A549 (cell line): ENCODE data around the gene GAL3ST3. TPM values are rescaled to one million over a fixed set of nuclear protein-coding genes. Genes with fewer than 3 reads are reported as not detected.

ENCODE experiments used
- ATAC-seq, 2 experiments: fragments of 200-7000 bp in 1 of 2; fragments of >200 bp in 1 of 2; cut with Nextera tagmentation in 1 of 2; cut with Tn5 transposase in 1 of 2; 3 replicates each; pipeline versions ENCODE4 v1.8.0 to v1.9.1; 2018 to 2020; ENCODE audit warnings: mild to moderate bottlenecking in 1 of 2, moderate library complexity in 1 of 2
- CTCF ChIA-PET: fragments of 300-600 bp; sonication (Branson Sonifier 250); formaldehyde crosslinking; extraction: SDS; loops from one replicate; lab custom pipeline; 2021; ENCODE audit warnings: antibody characterized with exemption, inconsistent platforms; lab: Yijun Ruan, JAX
- POLR2A ChIA-PET: fragments of 350-600 bp; formaldehyde crosslinking; extraction: SDS; loops from one replicate; lab custom pipeline; 2021; ENCODE audit warnings: antibody characterized with exemption, inconsistent platforms; lab: Yijun Ruan, JAX
- DNase-seq, 2 experiments: peaks; one replicate each; pipeline versions ENCODE4 v3.0.0 to v3.0.0-alpha.2; 2011 to 2016; ENCODE audit warnings: low read depth in 1 of 2, low spot score in 1 of 2
- FAIRE-seq: peaks from 2 replicates; lab custom pipeline; 2011; peaks lifted over from hg19 to GRCh38; lab: Jason Lieb, UNC
- H3K27ac ChIP-seq, 2 experiments: fragments of >200 bp; sonication (Bioruptor Twin); formaldehyde crosslinking; 3 replicates each; pipeline ENCODE4 v1.5.1; 2016 to 2017
- H3K4me1 ChIP-seq: fragments of >200 bp; sonication (Bioruptor Twin); formaldehyde crosslinking; 3 replicates; pipeline ENCODE4 v1.6.1; 2016
- H3K4me2 ChIP-seq: fragments of >200 bp; sonication (Bioruptor Twin); formaldehyde crosslinking; 3 replicates; pipeline ENCODE4 v1.6.1; 2016
- H3K4me3 ChIP-seq: fragments of >200 bp; sonication (Bioruptor Twin); formaldehyde crosslinking; 3 replicates; pipeline ENCODE4 v1.5.1; 2016
- H3K9me3 ChIP-seq: fragments of >200 bp; sonication (Bioruptor Twin); formaldehyde crosslinking; 3 replicates; pipeline ENCODE4 v1.6.1; 2016
- BCL3 ChIP-seq: fragments of >200 bp; sonication (Bioruptor Twin); formaldehyde crosslinking; IDR thresholded peaks from 3 replicates; pipeline ENCODE4 v1.6.1; 2016
- BHLHE40 ChIP-seq: IDR thresholded peaks from 2 replicates; pipeline ENCODE4 v1.6.1; 2012; ENCODE audit warnings: low read depth, low read length, inconsistent platforms
- CEBPB ChIP-seq, 2 experiments: fragments of >200 bp in 1 of 2; sonication (Bioruptor Twin) in 1 of 2; formaldehyde crosslinking in 1 of 2; IDR thresholded peaks; 2 replicates each; pipeline ENCODE4 v1.6.1; 2012 to 2016
- CHD4 ChIP-seq: fragments of 200-600 bp; sonication (generic); IDR thresholded peaks from 2 replicates; pipeline ENCODE4 v1.6.1; 2016; ENCODE audit warnings: antibody characterized with exemption, mild to moderate bottlenecking, borderline replicate concordance
- ESRRA ChIP-seq: fragments of 150-350 bp; IDR thresholded peaks from 2 replicates; pipeline ENCODE4 v1.6.1; 2014; ENCODE audit warnings: mild to moderate bottlenecking, low read length, borderline replicate concordance
- FOSL2 ChIP-seq, 2 experiments: fragments of 450-650 bp in 1 of 2; fragments of >200 bp in 1 of 2; sonication (Bioruptor Twin) in 1 of 2; formaldehyde crosslinking; IDR thresholded peaks; 2 replicates each; pipeline versions ENCODE4 v1.5.0 to v1.6.1; 2016 to 2020; ENCODE audit warnings: mild to moderate bottlenecking in 1 of 2, moderate library complexity in 1 of 2
- FOXS1 ChIP-seq: fragments of 250-450 bp; sonication (Bioruptor Pico); IDR thresholded peaks from 2 replicates; pipeline ENCODE4 v1.5.0; 2020; ENCODE audit warnings: mild to moderate bottlenecking, moderate library complexity
- GATA3 ChIP-seq: IDR thresholded peaks from 2 replicates; pipeline ENCODE4 v1.6.1; 2012; ENCODE audit warnings: borderline replicate concordance
- HES2 ChIP-seq: fragments of >200 bp; sonication (Bioruptor Twin); formaldehyde crosslinking; IDR thresholded peaks from 2 replicates; pipeline ENCODE4 v1.6.1; 2016
- HEYL ChIP-seq: fragments of 250-450 bp; sonication (Bioruptor Pico); IDR thresholded peaks from 2 replicates; pipeline ENCODE4 v1.8.0; 2021; ENCODE audit warnings: mild to moderate bottlenecking, moderate library complexity
- HOXB13 ChIP-seq: fragments of 250-450 bp; sonication (Bioruptor Pico); IDR thresholded peaks from 2 replicates; pipeline ENCODE4 v1.5.0; 2020; ENCODE audit warnings: low read depth, mild to moderate bottlenecking, moderate library complexity
- HOXB5 ChIP-seq: fragments of 250-450 bp; sonication (Bioruptor Pico); IDR thresholded peaks from 2 replicates; pipeline ENCODE4 v1.5.0; 2020; ENCODE audit warnings: mild to moderate bottlenecking, moderate library complexity
- JUN ChIP-seq, 2 experiments: fragments of >200 bp; sonication (Bioruptor Twin); formaldehyde crosslinking; IDR thresholded peaks; 2 replicates in 1 of 2; 3 replicates in 1 of 2; pipeline ENCODE4 v1.6.1; 2016 to 2017
- JUNB ChIP-seq: fragments of >200 bp; sonication (Bioruptor Twin); formaldehyde crosslinking; IDR thresholded peaks from 2 replicates; pipeline ENCODE4 v1.6.1; 2016
- MAZ ChIP-seq: fragments of 150-350 bp; IDR thresholded peaks from 2 replicates; pipeline ENCODE4 v1.6.1; 2014; ENCODE audit warnings: antibody characterized with exemption, low read depth, low read length, borderline replicate concordance
- MYC ChIP-seq: IDR thresholded peaks from 2 replicates; pipeline ENCODE4 v1.6.1; 2012; ENCODE audit warnings: mild to moderate bottlenecking, inconsistent platforms, low read length, improper control_type of control experiment, borderline replicate concordance
- NPAS2 ChIP-seq: fragments of 250-450 bp; sonication (Bioruptor Pico); IDR thresholded peaks from 2 replicates; pipeline ENCODE4 v1.8.0; 2022; ENCODE audit warnings: mild to moderate bottlenecking, moderate library complexity, borderline replicate concordance
- PHF8 ChIP-seq: fragments of 200-600 bp; sonication (generic); IDR thresholded peaks from 2 replicates; pipeline ENCODE4 v1.6.1; 2016; ENCODE audit warnings: low read depth, mild to moderate bottlenecking, antibody characterized with exemption, moderate library complexity, borderline replicate concordance
- POLR2A ChIP-seq: IDR thresholded peaks from 2 replicates; pipeline ENCODE4 v1.6.1; 2012; ENCODE audit warnings: mild to moderate bottlenecking, low read length
- POLR2AphosphoS2 ChIP-seq: conservative IDR thresholded peaks from 2 replicates; pipeline ENCODE4 v1.6.1; 2012; ENCODE audit warnings: low read length, improper control_type of control experiment, inconsistent platforms
- RARB ChIP-seq: fragments of 250-450 bp; sonication (Bioruptor Pico); IDR thresholded peaks from 2 replicates; pipeline ENCODE4 v1.8.0; 2021; ENCODE audit warnings: mild to moderate bottlenecking, moderate library complexity
- RCOR1 ChIP-seq: fragments of 150-350 bp; IDR thresholded peaks from 2 replicates; pipeline ENCODE4 v1.6.1; 2014; ENCODE audit warnings: antibody characterized with exemption, low read length, low read depth
- REST ChIP-seq: fragments of 200-600 bp; sonication (generic); IDR thresholded peaks from 2 replicates; pipeline ENCODE4 v1.6.1; 2016; ENCODE audit warnings: antibody characterized with exemption, mild to moderate bottlenecking, moderate library complexity
- RFX5 ChIP-seq: fragments of 450-650 bp; IDR thresholded peaks from 2 replicates; pipeline ENCODE4 v1.7.1; 2014; ENCODE audit warnings: antibody characterized with exemption, mild to moderate bottlenecking, moderate library complexity
- TFCP2L1 ChIP-seq: fragments of 250-450 bp; sonication (Bioruptor Pico); IDR thresholded peaks from 2 replicates; pipeline ENCODE4 v1.5.0; 2021; ENCODE audit warnings: mild to moderate bottlenecking
- USF2 ChIP-seq: fragments of 450-650 bp; IDR thresholded peaks from 2 replicates; pipeline ENCODE4 v1.6.1; 2014; ENCODE audit warnings: antibody characterized with exemption
- ZC3H11A ChIP-seq: fragments of 450-650 bp; IDR thresholded peaks from 2 replicates; pipeline ENCODE4 v1.6.1; 2014; ENCODE audit warnings: antibody characterized with exemption, mild to moderate bottlenecking
- ZFP36 ChIP-seq: fragments of 450-650 bp; IDR thresholded peaks from 2 replicates; pipeline ENCODE4 v1.6.1; 2014; ENCODE audit warnings: borderline replicate concordance; ENCODE audit not compliant: partially characterized antibody
- ZNF302 ChIP-seq: fragments of 250-450 bp; sonication (Bioruptor Pico); IDR thresholded peaks from 2 replicates; pipeline ENCODE4 v1.9.0; 2021; ENCODE audit warnings: inconsistent platforms, mild to moderate bottlenecking, moderate library complexity
- ZSCAN20 ChIP-seq: fragments of 250-450 bp; sonication (Bioruptor Pico); IDR thresholded peaks from 2 replicates; pipeline ENCODE4 v1.8.0; 2022; ENCODE audit warnings: mild to moderate bottlenecking, moderate library complexity
- WGBS: methylation state at CpG from one replicate; pipeline ENCODE4 v1.1.6; 2017; ENCODE audit errors: missing lambda C conversion rate; 5-methylcytosine and 5-hydroxymethylcytosine counted together
- polyA plus RNA-seq, 4 experiments: library from polyadenylated mRNA; depleted of rRNA in 3 of 4; stranded (reverse); fragments of >200 nt; fragmentation: RNase III in 1 of 4; extraction: RNeasy Plus Mini Kit Qiagen cat#74134 plus additional on column Dnase treatment in 1 of 4; gene quantifications; 2 replicates in 3 of 4; 3 replicates in 1 of 4; pipeline ENCODE4 v1.2.3, GENCODE V29; 2011 to 2017

Gene GAL3ST3
- polyA plus RNA-seq, 2 of the 4 experiments (the other 2 are of a cell fraction), result not detected

- TF ChIP-seq USF2 (no peak), CHD4 (no peak), JUN (IDR thresholded peaks at IDR 0.05) (peak in 1 of 2 experiments; percentile 13; a peak in 1 of 5 replicates), BCL3 (peak; percentile 47; the same call in 1 of the 3 replicates)
Observed at GRCh38 chr11:66002648-66003225, 46.2 kb downstream of the GAL3ST3 start (continued).

DNA sequence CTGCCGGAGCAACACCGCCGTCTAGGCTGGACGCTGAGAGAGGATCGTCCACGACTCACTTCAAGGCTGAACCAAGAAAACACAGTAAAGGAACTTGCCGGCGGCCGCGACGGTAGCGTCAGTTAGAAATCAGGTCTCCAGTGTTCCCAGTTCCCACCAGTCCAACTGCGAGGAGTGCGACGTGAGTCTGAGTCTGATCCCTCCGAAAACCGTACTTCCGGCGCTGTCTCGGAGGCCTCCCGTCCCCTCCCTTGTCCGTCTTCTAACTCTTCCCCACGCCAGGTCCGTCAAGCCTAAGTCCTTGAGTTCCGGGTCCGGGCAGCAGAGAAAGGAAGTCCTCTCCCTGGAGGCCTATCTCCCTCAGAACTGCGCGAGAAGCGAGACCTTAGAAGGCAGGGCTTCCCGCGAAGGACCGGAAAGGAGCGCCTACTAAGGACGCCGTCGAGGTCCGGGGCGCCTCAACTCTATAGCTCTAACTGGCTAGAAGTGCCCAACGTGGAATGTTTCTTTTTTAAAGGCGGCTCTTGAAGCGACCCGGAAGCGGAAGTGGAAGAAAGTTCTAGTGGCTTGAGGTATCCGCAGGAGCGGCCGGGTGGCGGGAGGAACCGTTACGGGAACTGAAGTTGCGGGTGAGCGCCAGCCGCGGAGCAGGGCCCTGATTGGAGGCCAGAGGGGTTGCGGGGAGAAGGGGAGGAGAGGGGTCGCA lies 46.9 kb downstream of the GAL3ST3 start, which contains the start of the genes BANF1 and EIF1AD:
TSS of gene BANF1 (plus strand) at position 562 of the 706 bp plus-strand sequence. CDS start 748 bp downstream, outside the sequence.
TSS of gene EIF1AD (minus strand) at position 216 of the 706 bp plus-strand sequence. CDS start 1,768 bp downstream, outside the sequence.
- Histone ChIP-seq H3K9me3 (no peaks in the 10 kb centered on the region), H3K4me3 (peak within 1 kb of the TSS; percentile 67), H3K4me1 (peaks cover 13% of the 10 kb centered on the region; the same call in 2 of the 3 replicates), H3K27ac (peak within 1 kb of the TSS; percentile 91 to 95), H3K4me2 (peak within 1 kb of the TSS; percentile 93)
- FAIRE-seq, result no peak
- ChIA-PET CTCF (interaction anchor here (0.7 to 1.9 kb wide), 5 partner anchors 20 to 222 kb away, joined by 3 to 7 read pairs (median 4); no protein-coding TSS in a partner anchor), POLR2A (interaction anchor here (0.7 to 1.3 kb wide), 8 partner anchors 10 to 387 kb away, joined by 3 to 12 read pairs (median 5); partner anchors contain the start of genes CST6, FIBP and PCNX3)
- 1% methylated on average over 54 of the region's 55 CpGs for WGBS
- peak; percentile 85 to 91 for ATAC-seq
- DNase-seq, result peak; percentile 92 to 99
- TF ChIP-seq REST, result peak; percentile 81
- TF ChIP-seq PHF8, result peak; percentile 84
- no peak for TF ChIP-seq POLR2AphosphoS2
- no peak for TF ChIP-seq RCOR1
- peak; percentile 21; the same call in 1 of the 2 replicates for TF ChIP-seq ZC3H11A
- TF ChIP-seq CHD4, result no peak
- peak; percentile 89; the same call in 1 of the 2 replicates for TF ChIP-seq MAZ
- peak; percentile 73; the same call in 1 of the 2 replicates for TF ChIP-seq MYC
- no peak for TF ChIP-seq ZFP36
- TF ChIP-seq BHLHE40, result no peak
- no peak for TF ChIP-seq FOXS1
- no peak for TF ChIP-seq ZNF302 (CRISPR knock-in tag)
- peak; percentile 33; the same call in 1 of the 2 replicates for TF ChIP-seq HOXB13 (CRISPR knock-in tag)
- TF ChIP-seq GATA3, result peak; percentile 67; the same call in 1 of the 2 replicates
- no peak for TF ChIP-seq TFCP2L1
- no peak for TF ChIP-seq USF2
- TF ChIP-seq JUNB, result no peak
- TF ChIP-seq JUN (IDR thresholded peaks at IDR 0.05), result peak; percentile 89 to 97
- no peak for TF ChIP-seq HOXB5
- TF ChIP-seq POLR2A, result peak; percentile 92
- no peak for TF ChIP-seq RARB
- TF ChIP-seq RFX5, result peak; percentile 72
- 0 out of 4 replicates have a peak, but pooled peaks of 1 of the 2 experiments have one; percentile 40 for TF ChIP-seq CEBPB (IDR thresholded peaks at IDR 0.05)
- TF ChIP-seq ZSCAN20 (CRISPR knock-in tag), result no peak
- TF ChIP-seq HES2, result no peak
- TF ChIP-seq NPAS2 (CRISPR knock-in tag), result no peak
- TF ChIP-seq ESRRA, result no peak
- no peak for TF ChIP-seq FOSL2 (IDR thresholded peaks at IDR 0.05)
- TF ChIP-seq FOSL2 (CRISPR knock-in tag; IDR thresholded peaks at IDR 0.05), result no peak
- TF ChIP-seq HEYL, result no peak
